PFSK-1 (cell line): ENCODE results near the gene DNAJC30.

Experiments
- FOXP2 ChIP-seq: optimal IDR thresholded peaks from 2 replicates; pipeline ENCODE3; 2011; ENCODE audit warnings: borderline replicate concordance, control low read depth, inconsistent platforms; ENCODE audit not compliant: insufficient read depth; ENCODE audit errors: extremely low read length, extremely low read depth
- POLR2AphosphoS5 ChIP-seq: IDR thresholded peaks from 2 replicates; pipeline ENCODE4 v1.6.1; 2012; ENCODE audit warnings: low read depth, mild to moderate bottlenecking, control low read depth, low read length, moderate library complexity
- REST ChIP-seq, 2 experiments: IDR thresholded peaks; 2 replicates each; pipeline versions ENCODE4 v1.6.1 to v1.8.0; 2011 to 2012; ENCODE audit warnings: low read depth in 2 of 2, low read length in 2 of 2, control low read depth in 1 of 2, inconsistent platforms in 1 of 2, mild to moderate bottlenecking in 1 of 2, moderate library complexity in 1 of 2; ENCODE audit not compliant: insufficient read depth in 1 of 2
- SIN3A ChIP-seq: IDR thresholded peaks from 2 replicates; pipeline ENCODE4 v1.6.1; 2012; ENCODE audit warnings: mild to moderate bottlenecking, low read length, moderate library complexity, borderline replicate concordance; ENCODE audit not compliant: insufficient read depth
- TAF1 ChIP-seq: IDR thresholded peaks from 2 replicates; pipeline ENCODE4 v1.6.1; 2012; ENCODE audit warnings: low read length, control low read depth, borderline replicate concordance; ENCODE audit not compliant: insufficient read depth

DNA sequence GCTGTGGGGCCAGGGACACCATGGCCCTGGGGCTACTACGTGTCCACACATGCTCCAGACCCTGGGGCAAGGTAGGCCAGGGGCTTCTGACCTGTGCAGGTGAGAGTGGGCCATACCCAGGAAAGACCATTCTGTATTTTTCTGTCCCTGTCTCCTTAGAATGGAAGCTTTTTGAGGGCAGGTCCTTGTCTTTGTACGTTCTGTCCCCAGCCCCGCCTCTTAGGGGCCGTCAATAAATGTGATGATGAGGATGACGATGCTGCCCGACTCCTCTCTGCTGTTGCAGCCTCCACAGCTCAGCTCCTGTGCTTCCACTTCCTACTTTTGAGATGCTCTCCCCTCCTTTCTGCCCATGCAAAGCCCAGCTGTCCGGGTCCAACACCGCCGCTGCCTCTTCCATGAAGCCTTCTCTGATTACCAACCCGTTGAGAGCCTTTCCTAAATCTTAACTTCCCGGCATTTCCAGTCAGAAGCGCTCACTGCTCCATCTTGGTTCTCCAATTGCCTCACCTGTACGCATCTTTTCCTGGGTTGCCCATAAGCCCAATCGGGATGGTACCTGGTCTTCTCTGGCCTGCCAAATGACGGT lies 11.3 kb downstream of the DNAJC30 start:
- TF ChIP-seq REST (IDR thresholded peaks at IDR 0.05; ENCODE audit: insufficient read depth in 1 of 2, low read depth in 2 of 2, low read length in 2 of 2) = no peak
- no peak for TF ChIP-seq TAF1
- no peak for TF ChIP-seq POLR2AphosphoS5
- TF ChIP-seq FOXP2 = no peak
- no peak for TF ChIP-seq SIN3A
